Stimulated activated CD8-positive, alpha-beta memory T cell treated with anti-CD3 and anti-CD28 coated beads, Interleukin-4, amount 100 ng/mL, for 48 hours (primary cell): ENCODE measurements around the gene ADAR.
A peak's percentile ranks its signal among the peaks of the same experiment; 100 is the strongest.
"Not testable (repeated sequence)": the region's sequence is repeated elsewhere in the genome, so short reads cannot be mapped to it uniquely, and the experiment has no call there.

Experiments used
- DNase-seq: peaks from one replicate; pipeline ENCODE4 v3.0.0-alpha.2; 2020

The ADAR gene, protein sequence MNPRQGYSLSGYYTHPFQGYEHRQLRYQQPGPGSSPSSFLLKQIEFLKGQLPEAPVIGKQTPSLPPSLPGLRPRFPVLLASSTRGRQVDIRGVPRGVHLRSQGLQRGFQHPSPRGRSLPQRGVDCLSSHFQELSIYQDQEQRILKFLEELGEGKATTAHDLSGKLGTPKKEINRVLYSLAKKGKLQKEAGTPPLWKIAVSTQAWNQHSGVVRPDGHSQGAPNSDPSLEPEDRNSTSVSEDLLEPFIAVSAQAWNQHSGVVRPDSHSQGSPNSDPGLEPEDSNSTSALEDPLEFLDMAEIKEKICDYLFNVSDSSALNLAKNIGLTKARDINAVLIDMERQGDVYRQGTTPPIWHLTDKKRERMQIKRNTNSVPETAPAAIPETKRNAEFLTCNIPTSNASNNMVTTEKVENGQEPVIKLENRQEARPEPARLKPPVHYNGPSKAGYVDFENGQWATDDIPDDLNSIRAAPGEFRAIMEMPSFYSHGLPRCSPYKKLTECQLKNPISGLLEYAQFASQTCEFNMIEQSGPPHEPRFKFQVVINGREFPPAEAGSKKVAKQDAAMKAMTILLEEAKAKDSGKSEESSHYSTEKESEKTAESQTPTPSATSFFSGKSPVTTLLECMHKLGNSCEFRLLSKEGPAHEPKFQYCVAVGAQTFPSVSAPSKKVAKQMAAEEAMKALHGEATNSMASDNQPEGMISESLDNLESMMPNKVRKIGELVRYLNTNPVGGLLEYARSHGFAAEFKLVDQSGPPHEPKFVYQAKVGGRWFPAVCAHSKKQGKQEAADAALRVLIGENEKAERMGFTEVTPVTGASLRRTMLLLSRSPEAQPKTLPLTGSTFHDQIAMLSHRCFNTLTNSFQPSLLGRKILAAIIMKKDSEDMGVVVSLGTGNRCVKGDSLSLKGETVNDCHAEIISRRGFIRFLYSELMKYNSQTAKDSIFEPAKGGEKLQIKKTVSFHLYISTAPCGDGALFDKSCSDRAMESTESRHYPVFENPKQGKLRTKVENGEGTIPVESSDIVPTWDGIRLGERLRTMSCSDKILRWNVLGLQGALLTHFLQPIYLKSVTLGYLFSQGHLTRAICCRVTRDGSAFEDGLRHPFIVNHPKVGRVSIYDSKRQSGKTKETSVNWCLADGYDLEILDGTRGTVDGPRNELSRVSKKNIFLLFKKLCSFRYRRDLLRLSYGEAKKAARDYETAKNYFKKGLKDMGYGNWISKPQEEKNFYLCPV

DNA sequence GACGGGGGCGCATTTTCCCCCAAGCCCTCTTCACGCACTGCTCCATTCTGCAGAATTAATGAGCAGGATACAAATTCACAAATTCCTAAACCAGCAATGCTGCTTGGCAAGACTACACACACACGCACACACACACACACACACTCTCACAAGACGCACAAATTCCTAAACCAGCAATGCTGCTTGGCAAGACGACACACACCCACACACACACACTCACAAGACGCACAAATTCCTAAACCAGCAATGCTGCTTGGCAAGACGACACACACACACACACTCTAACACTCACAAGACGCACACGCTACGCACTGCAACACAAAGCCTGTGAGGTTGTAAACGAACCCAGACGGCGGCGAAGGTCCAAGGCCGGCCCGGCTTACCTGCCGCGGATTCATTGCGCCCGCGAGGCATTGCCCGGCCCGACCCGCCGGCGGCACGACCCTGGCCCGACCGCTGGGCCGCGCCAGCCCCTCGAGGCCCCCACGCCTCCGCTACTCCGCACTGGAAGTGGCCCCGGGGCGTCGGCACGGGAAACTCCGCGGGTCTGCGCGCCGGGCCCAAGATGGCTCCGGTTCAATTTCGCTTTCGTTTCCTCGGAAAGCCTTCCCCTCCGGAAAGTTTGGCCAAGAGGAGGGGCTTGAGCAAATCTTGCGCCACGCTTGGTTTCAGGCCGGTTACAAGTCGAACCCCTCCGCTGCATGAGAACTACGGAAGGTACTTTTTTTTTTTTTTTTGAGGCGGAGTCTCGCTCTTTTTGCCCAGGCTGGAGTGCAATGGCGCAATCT lies at the start of gene ADAR:
Gene ADAR (minus strand): TSS at position 578 of the 788 bp plus-strand sequence. CDS start 180 bp downstream, at position 398.
- peak; percentile 92 for DNase-seq

DNA sequence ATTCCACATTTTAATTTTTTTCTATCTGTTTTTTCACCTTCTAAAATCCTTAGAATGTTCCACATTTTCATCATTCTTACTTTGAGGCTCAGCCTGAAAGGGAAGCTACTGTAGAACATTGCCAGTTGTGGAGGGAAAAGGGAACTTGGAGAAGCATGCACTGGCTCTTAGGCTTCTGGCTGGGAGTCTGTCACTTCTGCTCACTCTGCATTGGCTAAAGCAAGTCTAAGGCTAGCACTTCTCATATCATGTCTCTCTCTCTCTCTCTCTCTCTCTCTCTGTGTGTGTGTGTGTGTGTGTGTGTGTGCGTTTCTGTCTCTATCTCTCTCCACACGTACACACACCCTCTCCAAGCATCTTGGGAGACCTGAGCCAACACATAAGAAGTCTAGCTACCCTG lies 49.6 kb upstream of the ADAR start:
- no peak for DNase-seq

DNA sequence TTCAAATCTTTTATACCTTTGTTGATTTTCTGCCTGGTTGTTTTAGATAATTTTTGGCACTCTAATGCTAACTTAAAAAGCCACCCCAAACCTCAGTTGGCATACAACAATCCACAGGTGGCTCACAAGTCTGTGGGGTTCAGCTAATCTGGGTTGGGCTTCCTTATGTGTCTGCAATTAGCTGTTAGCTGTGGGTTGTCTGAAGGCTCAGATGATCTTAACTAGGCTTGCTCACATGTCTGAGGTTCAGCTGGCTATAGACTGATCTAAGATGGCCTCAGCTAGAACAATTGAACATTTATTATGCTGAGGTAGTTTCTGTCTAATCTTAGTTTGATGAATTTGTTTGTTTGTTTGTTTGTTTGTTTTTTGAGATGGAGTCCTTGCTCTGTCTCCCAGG lies 44.9 kb upstream of the ADAR start:
- DNase-seq: no peak

DNA sequence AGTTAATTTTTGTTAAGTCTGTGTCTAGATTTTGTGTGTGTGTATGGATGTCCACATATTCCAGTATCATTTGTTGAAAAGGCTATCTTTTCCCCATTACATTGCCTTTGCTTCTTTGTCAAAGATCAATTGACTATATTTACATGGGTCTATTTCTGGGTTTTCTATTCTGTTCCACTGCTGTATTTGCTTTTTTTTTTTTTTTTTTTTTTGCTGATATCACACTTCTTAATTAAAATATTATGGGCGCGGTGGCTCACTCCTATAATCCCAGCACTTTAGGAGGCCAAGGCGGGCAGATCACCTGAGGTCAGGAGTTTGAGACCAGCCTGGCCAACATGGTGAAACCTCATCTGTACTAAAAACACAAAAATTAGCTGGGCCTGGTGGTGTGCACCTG lies 36.7 kb upstream of the ADAR start:
- not testable (repeated sequence) for DNase-seq

DNA sequence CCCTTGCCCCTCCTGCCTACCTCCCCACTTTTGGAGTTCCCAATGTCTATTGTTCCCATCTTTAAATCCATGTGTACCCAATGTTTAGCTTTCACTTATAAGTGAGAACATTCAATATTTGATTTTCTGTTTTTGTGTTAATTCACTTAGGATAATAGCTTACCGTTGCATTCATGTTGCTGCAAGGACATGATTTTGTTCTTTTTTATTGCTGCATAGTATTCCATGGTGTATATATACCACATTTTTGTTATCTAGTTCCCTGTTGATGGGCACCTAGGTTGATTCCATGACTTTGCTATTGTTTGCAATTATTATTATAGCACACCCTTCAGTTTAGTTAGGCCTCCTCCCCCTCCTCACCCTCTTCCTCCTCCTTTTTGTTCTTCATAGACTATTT lies 33.5 kb upstream of the ADAR start:
- no peak for DNase-seq

DNA sequence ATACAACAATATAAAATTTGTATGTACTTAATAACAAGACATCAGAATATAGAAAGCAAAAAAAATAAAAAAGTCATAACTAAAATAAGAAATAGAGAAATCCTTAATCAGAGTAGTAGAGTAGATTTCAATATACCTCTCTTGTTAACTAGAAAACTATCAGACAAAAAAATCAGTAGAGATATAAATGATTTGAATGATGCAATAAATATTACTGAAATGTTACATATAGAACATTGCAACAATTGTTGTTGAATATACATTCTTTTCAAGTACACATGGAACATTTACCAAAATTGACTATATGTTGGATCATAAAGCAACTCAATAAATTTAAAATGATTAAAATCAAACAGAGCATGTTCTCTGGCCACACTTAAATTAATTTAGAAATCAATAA lies 31.9 kb upstream of the ADAR start:
- DNase-seq: no peak

DNA sequence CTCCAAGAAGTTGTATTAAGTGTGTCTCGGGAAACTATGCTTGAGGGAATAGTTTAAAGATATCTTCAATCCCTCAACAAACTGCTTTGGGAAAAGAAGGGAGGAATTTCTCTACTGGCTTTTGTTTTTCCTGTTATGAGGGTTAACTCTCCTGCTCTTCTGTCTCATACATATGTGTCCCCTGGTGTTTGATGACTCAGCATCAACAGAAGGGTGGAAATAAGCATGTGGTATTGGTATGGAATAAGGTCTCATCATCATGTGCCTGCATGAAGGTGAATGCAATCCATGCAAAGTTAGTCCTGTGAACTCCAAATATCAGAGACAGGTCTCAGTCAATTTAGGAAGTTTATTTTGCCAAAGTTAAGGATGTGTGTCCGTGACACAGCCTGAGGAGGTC lies 27.2 kb upstream of the ADAR start:
- no peak for DNase-seq

DNA sequence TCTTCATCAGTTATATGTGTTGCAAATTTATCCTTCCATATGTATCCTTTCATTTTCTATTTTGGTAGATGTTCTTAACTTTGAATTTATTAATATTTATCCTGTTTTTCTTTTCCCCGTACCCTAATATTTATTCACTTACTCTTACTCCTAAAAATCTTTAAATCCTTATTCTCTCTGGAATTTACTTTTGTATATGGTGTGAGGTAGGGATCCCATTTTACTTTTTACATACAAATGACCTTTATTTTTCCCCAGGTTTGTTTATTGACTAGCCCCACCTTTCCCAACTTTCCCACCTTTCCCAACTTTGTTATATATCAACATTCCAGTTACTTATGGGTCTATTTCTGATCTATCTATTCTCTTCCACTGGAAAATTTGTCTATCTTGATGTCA lies 21.7 kb upstream of the ADAR start:
- DNase-seq: no peak

DNA sequence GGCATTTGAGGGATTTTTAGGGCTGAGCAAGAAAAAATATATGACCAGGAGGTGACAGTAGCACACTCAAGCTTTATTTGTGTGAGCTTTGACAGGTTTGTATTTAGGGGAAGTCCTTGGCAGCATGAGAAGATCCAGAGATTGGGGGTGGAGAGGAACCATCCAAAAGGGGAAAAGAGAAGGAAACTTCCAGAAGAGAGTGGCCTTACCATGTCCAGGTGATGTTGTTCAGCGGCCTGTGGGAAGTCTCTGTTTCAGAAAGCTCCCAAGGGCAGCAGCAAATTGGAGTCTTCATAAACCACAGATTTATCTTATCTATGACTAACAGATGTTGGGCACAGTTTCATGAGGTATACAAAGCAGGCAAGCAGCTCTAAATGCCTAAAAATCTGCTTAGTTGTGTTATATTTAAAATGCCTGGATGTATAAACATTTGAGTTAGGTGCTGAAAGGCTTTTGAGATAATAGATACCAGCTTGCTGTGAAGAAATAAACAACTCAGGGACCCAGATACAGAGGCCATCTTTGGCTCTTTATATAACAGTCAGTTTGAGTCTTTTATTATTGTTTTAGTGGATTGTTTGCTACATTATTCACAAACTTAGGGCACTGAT lies 21.2 kb upstream of the ADAR start:
- DNase-seq: no peak

DNA sequence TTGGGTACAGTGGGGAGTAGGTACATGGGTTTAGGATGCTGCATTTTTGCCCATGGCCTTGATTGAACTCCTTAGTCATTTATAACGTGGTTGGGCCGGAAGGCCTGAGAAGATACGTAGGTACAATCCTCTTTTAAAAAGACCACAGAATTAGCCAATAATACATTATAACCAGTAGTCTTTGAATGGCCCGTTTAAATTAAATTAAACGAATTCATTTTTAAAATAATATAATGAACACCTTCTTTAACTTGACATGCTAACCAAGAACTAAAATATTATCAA lies 20.1 kb upstream of the ADAR start:
- no peak for DNase-seq

DNA sequence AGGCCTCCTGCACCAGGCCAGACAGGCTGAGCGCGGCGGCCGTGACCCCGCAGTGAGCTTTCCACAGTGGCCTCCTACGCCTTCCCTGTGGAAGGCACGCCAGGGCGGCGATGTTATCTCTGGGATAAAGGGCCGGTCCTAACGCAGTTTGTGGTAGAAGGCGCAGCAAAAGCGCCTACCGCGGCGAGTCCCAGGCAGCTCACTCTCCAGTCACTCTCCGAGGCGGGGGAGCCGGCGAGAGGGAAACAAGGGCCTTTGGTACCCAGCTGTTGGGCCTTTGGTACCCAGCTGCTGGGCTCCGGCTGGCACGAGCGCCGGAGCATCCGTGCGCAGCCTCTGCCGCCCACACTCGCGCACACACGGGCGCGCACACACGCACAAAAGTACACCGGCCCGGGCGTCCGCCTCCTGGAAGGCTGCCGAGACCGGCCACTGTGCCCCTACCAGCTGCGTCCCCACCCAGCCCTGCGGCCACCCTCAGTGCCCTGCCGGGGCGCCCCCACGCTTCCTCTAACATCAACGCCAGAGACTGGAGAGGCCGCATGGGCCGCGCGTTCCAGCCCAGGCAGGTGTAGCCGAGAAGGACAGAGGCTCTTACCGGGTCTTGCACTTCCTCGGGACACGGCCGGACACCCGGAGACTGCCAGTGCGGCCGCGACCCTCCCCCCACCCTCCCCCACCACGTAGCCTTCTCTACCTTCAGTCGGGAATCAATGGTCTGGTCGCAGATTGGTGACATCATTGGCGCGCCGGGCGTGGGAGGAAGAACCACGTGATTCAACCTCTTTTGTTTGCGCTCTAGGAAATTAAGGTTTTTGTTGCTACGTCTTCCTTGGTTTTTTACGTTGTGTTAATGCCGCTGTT lies 19.5 kb upstream of the ADAR start:
- DNase-seq: peak; percentile 98

DNA sequence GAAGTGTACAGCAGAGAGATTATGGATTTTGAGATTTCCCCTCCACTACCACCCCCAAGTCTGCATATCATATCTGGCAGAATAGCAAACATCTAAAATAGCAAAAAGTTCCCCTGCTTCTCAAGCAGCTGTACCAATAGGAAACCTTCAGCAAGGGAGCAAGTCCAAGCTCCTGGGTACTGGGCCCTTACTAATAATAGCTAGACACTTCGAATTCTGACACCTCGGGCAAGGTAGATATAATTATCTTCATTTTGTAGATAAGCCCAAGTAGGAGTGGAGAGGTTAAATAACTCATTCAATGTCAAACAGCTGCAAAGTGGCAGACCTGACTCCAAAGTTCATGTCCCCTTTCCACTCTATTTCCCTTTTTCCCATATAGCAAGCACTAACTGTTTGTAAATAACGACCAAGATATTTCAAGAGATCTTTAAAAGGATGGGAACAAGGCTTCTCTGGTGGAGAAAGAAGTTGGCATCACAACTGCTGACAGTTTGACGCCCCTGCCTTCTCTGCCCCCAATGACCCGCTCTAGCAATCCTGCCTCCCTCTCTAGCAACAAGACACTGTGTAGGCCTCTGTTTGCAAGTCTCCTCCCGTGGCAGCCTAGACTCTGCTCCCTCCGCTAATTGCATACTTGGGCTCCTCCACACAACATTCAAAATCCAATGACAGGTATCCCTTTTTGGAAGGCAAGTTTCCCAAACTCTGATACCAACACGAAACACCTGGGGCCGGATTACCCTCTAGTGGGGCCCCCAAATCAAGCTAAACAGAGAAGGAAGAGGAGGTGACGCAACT lies 18.7 kb upstream of the ADAR start:
- DNase-seq: no peak

DNA sequence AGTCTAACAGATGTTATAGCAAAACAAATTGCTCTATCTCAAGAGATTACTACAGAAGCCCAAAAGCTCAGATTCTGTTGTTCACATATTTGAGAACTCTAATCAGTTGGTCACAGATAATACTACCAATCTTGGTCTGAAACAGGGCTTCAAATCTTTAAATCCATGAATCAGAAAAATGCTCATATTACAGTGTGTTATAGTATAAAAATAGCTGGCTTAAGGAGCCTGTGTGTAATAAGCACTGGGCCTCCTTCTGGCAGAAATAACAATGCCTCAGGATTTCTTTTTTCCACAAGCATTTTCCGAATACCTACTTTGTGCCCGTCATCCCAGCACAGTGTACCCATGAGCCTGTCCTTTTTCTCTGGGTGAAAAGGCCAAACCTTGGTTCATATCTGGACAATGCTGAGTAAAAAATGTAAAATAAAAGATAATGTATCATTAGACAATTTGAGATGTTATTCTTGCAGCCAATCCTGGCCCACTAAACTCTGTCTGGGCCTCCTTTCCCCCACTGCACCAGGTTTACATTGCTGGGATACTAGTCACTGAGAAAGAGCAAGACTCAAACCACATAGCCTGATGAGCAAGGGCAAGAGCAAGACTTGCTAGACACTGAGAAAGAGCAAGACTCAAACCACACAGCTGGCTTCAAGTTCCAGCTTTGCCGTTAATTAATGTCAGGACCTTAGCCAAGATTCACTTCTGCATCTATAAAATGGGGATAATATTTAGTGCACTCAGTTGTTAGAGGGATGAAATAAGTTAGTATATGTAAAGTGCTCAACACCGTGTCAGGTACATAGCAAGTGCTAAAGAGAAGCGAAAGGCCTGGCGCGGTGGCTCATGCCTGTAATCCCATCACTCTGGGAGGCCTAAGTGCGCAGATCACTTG lies 17.0 kb upstream of the ADAR start:
- DNase-seq: no peak

DNA sequence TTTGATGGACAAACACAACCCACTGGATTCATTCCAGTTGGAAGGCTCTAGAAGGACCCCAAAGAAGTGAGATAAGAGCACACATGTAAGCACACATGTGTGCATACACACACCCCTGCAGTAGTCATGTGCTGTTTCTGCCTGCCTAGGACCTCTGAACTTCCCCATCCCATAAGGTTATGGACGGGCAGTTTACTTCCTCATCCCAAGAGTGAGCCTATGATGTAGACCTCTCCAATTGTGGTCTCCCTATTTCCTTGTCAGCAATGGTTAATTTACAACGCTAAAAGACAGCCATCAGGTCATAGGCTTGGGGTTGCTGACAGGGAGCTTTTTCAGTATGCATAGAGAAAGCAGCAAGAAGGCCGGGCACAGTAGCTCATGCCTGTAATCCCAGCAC lies 15.4 kb upstream of the ADAR start:
- DNase-seq: no peak

DNA sequence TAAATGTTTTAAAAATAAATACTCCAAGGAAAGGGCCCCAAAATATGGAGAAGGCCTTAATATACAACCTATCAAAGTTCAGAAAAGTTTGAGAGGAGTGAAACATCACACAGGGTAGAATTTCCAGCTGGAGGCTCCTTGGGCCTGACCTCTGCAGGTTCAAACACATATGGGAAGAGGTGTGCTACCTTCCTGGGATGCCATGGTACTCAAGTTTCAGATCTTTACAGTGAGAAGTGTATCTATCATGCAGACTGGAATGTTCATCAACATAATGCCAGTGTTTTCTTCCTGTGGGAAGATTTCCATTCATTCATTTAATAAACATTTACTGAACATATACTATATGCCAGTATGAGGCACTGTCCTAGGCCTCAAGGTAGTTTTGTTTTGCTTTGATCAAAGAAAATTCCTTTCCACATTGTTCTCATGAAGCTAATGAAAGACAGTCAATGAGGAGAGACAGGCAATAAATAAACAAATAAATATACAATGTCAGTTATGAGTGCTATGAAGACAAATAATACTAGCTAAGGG lies 14.6 kb upstream of the ADAR start:
- no peak for DNase-seq

DNA sequence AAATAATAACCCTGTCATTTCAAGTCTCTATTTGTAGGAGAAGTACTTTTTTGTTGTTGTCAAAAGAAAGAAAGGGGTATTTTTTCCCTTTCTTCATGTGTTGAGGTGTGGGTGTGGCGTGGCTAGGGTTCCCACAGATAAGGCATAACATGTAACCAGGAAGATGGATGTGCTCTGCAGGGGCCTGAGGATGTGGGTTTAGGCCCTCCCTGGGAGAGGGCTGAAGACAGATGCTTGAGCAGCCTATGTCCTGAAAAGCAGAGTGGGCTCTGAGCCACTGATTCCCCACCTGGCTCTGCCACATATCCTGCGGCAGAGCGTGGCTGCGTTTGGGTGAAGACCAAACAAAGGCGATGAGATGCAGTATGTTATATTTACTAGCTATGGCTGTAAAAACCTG lies 13.9 kb upstream of the ADAR start:
- no peak for DNase-seq

DNA sequence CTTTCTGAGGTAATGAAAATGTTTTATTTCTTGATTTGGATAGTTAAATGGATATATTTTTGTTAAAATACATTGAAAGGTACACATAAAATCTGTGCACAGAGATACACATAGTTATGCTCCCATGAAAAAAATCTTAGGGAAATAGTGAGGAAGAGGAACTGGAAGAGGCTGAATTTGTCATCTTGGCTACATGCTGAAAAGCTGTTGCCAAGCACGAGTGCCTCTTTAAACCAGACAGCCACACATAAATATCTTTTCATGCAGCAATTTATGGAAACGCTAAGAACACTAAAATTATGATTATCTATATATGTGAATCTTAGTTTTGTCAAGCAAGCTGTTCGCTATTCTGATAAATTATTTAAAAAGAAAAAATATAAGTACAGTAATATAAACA lies 12.8 kb upstream of the ADAR start:
- DNase-seq: no peak

DNA sequence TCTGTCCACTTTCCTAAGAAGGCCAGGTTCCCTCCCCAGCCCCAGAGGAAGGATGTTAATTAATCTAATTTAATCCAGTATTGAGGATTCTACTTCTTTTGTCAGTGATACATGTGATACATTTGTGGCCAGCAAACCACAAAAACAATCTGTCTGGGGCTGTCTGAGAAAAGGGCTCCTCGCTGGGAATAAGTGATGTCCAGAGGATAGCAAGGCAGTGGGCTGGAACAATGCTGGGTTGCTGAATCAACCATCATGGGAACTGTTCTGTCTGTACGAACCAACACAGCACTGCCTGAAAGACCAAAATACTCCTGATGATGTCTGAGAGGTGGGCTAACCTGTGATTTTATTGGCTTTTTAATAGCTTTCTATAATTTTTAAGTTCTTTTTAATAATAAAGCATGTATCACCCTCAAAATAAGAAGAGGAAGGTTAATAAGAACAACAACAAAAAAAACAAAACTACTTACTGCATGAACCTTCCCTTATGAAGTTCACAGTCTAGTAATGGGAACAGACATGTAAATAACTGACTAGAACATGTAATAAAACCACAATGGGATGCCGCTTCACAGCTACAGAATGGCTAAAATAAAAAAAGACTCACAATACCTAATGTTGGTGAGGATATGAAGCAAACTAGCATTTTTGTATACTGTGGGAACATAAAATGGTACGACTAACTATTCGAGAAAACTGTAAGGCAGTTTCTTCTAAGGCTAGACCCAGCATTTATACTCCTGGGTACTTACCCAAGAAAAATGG lies 11.4 kb upstream of the ADAR start:
- DNase-seq: no peak
